BJ (cell line): ENCODE results near the gene RPUSD3. TPM values are rescaled to one million over a fixed set of nuclear protein-coding genes. Genes with fewer than 3 reads are reported as not detected.

ENCODE experiments used
- CTCF ChIA-PET: fragments of 350-600 bp; formaldehyde crosslinking; extraction: SDS; loops from one replicate; lab custom pipeline; 2021; ENCODE audit warnings: antibody characterized with exemption, inconsistent platforms; lab: Yijun Ruan, JAX
- POLR2A ChIA-PET: fragments of 300-600 bp; sonication (Branson Sonifier 250); formaldehyde crosslinking; extraction: SDS; loops from one replicate; lab custom pipeline; 2021; ENCODE audit warnings: antibody characterized with exemption; lab: Charles Lee
- DNase-seq: peaks from one replicate; pipeline ENCODE4 v3.0.0-alpha.2; 2011; ENCODE audit warnings: low read depth
- H3K27me3 ChIP-seq: 2 replicates; pipeline ENCODE4 v1.6.0; 2011; ENCODE audit warnings: low read length; ENCODE audit not compliant: control insufficient read depth, insufficient read depth
- H3K36me3 ChIP-seq: 2 replicates; pipeline ENCODE4 v1.5.1; 2011; ENCODE audit warnings: low read length; ENCODE audit not compliant: control insufficient read depth, insufficient read depth
- H3K4me3 ChIP-seq: 2 replicates; pipeline ENCODE4 v1.5.1; 2011; ENCODE audit warnings: low read depth, mild to moderate bottlenecking, control low read depth, low read length
- CTCF ChIP-seq: IDR thresholded peaks from 2 replicates; pipeline ENCODE4 v1.5.1; 2011; ENCODE audit warnings: low read depth, mild to moderate bottlenecking, control low read depth, inconsistent platforms, low read length, moderate library complexity; ENCODE audit not compliant: insufficient read depth
- polyA plus RNA-seq: library from polyadenylated mRNA; depleted of rRNA; stranded (reverse); fragments of >200 nt; gene quantifications from 2 replicates; pipeline ENCODE4 v1.2.3, GENCODE V29; 2011

RPUSD3 gene
- polyA plus RNA-seq, 1 experiment, result 44.9 TPM

DNA sequence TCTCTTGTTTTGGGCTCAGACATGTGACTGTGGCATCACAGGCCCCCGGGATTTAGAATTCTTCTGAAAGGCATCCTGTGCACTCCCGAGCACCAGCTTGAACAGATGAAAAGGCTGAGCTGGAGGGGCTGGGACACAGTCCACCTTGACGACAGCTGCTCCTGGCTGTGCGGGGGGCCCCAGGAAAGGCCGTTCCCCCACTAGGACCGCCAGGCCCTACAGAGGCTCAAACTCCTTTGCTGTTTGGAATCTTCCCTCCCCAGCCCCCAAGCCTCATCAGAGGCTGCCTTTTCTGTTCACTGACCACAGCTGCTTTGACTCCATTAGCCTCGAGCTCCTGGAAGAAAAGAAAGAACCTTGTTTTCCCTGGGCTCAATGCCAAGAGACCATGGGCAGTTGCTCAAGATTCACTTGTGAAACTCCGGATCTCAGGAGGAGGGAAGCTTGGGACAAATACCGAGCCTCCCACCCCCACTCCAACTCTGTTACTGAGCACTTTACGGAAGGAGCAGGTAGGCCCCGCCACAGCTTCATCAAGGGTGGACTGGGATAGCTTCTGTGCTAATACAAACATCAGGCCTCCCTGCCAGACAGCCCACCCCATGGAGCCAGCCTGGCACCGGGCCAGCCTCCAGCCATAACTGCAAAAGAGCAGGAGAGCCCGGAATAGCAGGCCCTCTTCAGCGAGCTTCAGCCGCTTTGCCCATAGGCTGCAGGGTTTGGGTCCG, 20.6 kb upstream of the RPUSD3 start:
- ChIA-PET POLR2A (no interaction called here), CTCF (interaction anchor here (1.0 to 2.7 kb wide), 6 partner anchors 20 to 68 kb away, joined by 3 to 8 read pairs (median 4); partner anchors contain the start of genes CRELD1 and IL17RC)
- no peak for TF ChIP-seq CTCF
- H3K36me3 ChIP-seq, result no peaks in the 10 kb centered on the region
- H3K4me3 ChIP-seq, result no peak overlapping the region
- H3K27me3 ChIP-seq, result no peaks in the 10 kb centered on the region
- DNase-seq, result peak; percentile 40

- POLR2A ChIA-PET, result no interaction called here
- H3K4me3 ChIP-seq, result peak overlapping the region; percentile 14
These were observed 19.4 kb upstream of the RPUSD3 start for GRCh38 chr3:9863058-9863772.

DNA sequence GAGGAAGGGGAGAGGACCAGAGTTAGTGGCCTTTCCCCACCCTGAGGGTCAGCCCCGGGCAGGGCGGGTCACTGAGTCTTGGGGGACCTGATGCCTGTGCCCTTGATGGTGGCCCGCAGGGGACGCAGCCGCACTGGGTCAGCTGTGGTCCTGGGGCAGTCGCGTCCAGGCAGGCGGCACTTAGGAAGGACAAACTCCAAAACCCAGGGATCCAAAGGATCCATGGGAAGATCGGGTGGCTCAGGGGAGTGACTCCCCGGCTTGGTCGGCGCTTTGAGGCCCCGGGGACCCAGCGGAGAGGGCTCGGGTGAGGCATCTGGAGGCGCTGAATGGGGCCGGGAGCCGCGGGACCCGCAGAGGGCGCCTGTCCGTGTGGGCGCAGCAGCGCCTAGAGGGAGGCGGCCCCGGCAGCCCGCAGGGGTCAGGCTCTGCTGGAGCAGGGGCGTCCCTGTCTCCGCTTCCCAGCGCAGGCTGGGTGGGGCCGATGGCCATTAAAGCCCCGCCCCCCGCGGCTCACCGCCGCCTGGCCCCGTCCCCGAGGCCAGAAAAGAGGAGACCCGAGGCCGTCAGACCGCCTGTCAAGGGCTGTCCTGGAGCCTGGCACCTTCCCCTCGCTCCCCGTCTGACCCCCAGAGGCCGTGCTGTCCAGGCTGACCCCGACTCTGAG, 18.7 kb upstream of the RPUSD3 start:
- peak; percentile 44 for TF ChIP-seq CTCF
- no peak for DNase-seq
- CTCF ChIA-PET, result interaction anchor here (1.3 to 2.7 kb wide), 2 partner anchors 31 to 70 kb away, joined by 4 to 8 read pairs; partner anchors contain the start of gene CRELD1

More at GRCh38 chr3:9863058-9863772, 19.4 kb upstream of the RPUSD3 start:
- no peak for TF ChIP-seq CTCF
- DNase-seq, result no peak
- CTCF ChIA-PET, result interaction anchor here (2.2 to 2.7 kb wide), 2 partner anchors 53 to 70 kb away, joined by 8 read pairs; partner anchors contain the start of genes CRELD1 and IL17RC
- Histone ChIP-seq H3K27me3 (no peaks in the 10 kb centered on the region), H3K36me3 (no peaks in the 10 kb centered on the region)

GRCh38 chr3:9861626-9862130, 17.9 kb upstream of the RPUSD3 start:
- CTCF ChIA-PET, result interaction anchor here (1.3 kb wide), 1 partner anchor 32 kb away, joined by 4 read pairs; no protein-coding TSS in a partner anchor
- TF ChIP-seq CTCF, result no peak

More for the DNA sequence above, 18.7 kb upstream of the RPUSD3 start:
- POLR2A ChIA-PET, result no interaction called here
- H3K27me3 ChIP-seq, result no peaks in the 10 kb centered on the region
- H3K4me3 ChIP-seq, result peak overlapping the region; percentile 14
- no peaks in the 10 kb centered on the region for H3K36me3 ChIP-seq

More at GRCh38 chr3:9861626-9862130, 17.9 kb upstream of the RPUSD3 start:
- H3K4me3 ChIP-seq, result no peak overlapping the region
- no peak for DNase-seq
- H3K27me3 ChIP-seq, result no peaks in the 10 kb centered on the region
- H3K36me3 ChIP-seq, result no peaks in the 10 kb centered on the region
- POLR2A ChIA-PET, result no interaction called here
